NCI-H524 (cell line): ENCODE data around the gene STEAP3.

Source experiments
- DNase-seq, 2 experiments: peaks; one replicate each; lab custom pipeline; 2025; lab: John Stamatoyannopoulos, UW

Gene STEAP3

GRCh38 chr2:119223521-119224390, at the start of gene STEAP3:
TSS of gene STEAP3 (plus strand) at chr2:119223834. CDS start at chr2:119231013, 7,179 bp downstream.
- DNase-seq: peak in 1 of 2 experiments; percentile 60

- peak; percentile 18 to 35 for DNase-seq
Measured at GRCh38 chr2:119174216-119174992, 49.2 kb upstream of the STEAP3 start.

GRCh38 chr2:119174993-119175347, 48.7 kb upstream of the STEAP3 start:
- no peak for DNase-seq

GRCh38 chr2:119175517-119175916, 48.1 kb upstream of the STEAP3 start:
- DNase-seq: no peak

GRCh38 chr2:119177171-119177837, 46.3 kb upstream of the STEAP3 start:
- no peak for DNase-seq

GRCh38 chr2:119177838-119178190, 45.8 kb upstream of the STEAP3 start:
- DNase-seq: peak in 1 of 2 experiments; percentile 16

GRCh38 chr2:119178776-119179175, 44.9 kb upstream of the STEAP3 start:
- no peak for DNase-seq

- peak in 1 of 2 experiments; percentile 39 for DNase-seq
Measured at GRCh38 chr2:119179202-119179601, 44.4 kb upstream of the STEAP3 start.

GRCh38 chr2:119179991-119180390, 43.6 kb upstream of the STEAP3 start:
- DNase-seq: peak in 1 of 2 experiments; percentile 43

GRCh38 chr2:119180892-119181291, 42.7 kb upstream of the STEAP3 start:
- DNase-seq: peak in 1 of 2 experiments; percentile 11

- DNase-seq: no peak
Measured at GRCh38 chr2:119181391-119181790, 42.2 kb upstream of the STEAP3 start.

GRCh38 chr2:119181791-119182445, 41.7 kb upstream of the STEAP3 start:
- peak; percentile 78 to 89 for DNase-seq

GRCh38 chr2:119184512-119184911, 39.1 kb upstream of the STEAP3 start:
- no peak for DNase-seq

GRCh38 chr2:119190321-119191111, 33.1 kb upstream of the STEAP3 start:
- no peak for DNase-seq

- DNase-seq: no peak
Measured at GRCh38 chr2:119192893-119193292, 30.7 kb upstream of the STEAP3 start.

GRCh38 chr2:119195001-119195400, 28.6 kb upstream of the STEAP3 start:
- DNase-seq: no peak

GRCh38 chr2:119195887-119196286, 27.7 kb upstream of the STEAP3 start:
- no peak for DNase-seq

- no peak for DNase-seq
Measured at GRCh38 chr2:119196301-119197125, 27.1 kb upstream of the STEAP3 start.

GRCh38 chr2:119197126-119197405, 26.6 kb upstream of the STEAP3 start:
- DNase-seq: no peak

- DNase-seq: no peak
Measured at GRCh38 chr2:119197529-119198239, 25.9 kb upstream of the STEAP3 start.
